Measurements from ENCODE around the gene SLC39A11.

DNA sequence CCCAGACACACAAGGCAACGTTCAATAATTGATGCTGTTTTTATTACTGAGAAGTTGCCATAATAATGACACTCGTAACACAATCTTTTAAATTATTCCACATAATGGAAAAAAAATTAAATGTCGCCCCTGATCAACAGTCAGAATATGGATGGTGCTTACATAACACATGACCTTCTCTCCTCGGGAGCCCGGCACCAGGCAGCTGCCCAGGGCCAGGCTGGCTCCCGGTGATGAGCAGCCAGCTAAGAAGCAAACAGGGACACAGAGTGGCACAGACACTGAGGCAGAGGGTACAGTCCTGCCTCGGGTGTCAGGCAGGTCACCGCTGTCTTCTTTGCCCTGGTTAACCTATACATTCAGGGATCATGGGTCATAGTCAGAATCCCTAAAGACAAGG is 137.9 kb downstream of the SLC39A11 start:
- TF ChIP-seq MAZ (IDR thresholded peaks at IDR 0.05; ENCODE audit: borderline replicate concordance, low read depth, low read length) (no peak), MAZ (CRISPR knock-in tag; IDR thresholded peaks at IDR 0.05; ENCODE audit: low read depth) (no peak), ZSCAN31 (CRISPR knock-in tag; IDR thresholded peaks at IDR 0.05; ENCODE audit: low read depth) (no peak), KDM5B (CRISPR knock-in tag; IDR thresholded peaks at IDR 0.05; ENCODE audit: borderline replicate concordance) (no peak), ZSCAN20 (CRISPR knock-in tag; IDR thresholded peaks at IDR 0.05; ENCODE audit: borderline replicate concordance) (no peak), ZNF350 (CRISPR knock-in tag; IDR thresholded peaks at IDR 0.05; ENCODE audit: borderline replicate concordance, low read depth) (no peak), TCF7L2 (IDR thresholded peaks at IDR 0.05; ENCODE audit: low read depth, low read length) (no peak), ZNF33B (CRISPR knock-in tag; IDR thresholded peaks at IDR 0.05) (no peak)
- TF ChIP-seq, protein P1, sequence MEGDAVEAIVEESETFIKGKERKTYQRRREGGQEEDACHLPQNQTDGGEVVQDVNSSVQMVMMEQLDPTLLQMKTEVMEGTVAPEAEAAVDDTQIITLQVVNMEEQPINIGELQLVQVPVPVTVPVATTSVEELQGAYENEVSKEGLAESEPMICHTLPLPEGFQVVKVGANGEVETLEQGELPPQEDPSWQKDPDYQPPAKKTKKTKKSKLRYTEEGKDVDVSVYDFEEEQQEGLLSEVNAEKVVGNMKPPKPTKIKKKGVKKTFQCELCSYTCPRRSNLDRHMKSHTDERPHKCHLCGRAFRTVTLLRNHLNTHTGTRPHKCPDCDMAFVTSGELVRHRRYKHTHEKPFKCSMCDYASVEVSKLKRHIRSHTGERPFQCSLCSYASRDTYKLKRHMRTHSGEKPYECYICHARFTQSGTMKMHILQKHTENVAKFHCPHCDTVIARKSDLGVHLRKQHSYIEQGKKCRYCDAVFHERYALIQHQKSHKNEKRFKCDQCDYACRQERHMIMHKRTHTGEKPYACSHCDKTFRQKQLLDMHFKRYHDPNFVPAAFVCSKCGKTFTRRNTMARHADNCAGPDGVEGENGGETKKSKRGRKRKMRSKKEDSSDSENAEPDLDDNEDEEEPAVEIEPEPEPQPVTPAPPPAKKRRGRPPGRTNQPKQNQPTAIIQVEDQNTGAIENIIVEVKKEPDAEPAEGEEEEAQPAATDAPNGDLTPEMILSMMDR (CRISPR knock-in tag; IDR thresholded peaks at IDR 0.05): no peak
- TF ChIP-seq, protein P2, sequence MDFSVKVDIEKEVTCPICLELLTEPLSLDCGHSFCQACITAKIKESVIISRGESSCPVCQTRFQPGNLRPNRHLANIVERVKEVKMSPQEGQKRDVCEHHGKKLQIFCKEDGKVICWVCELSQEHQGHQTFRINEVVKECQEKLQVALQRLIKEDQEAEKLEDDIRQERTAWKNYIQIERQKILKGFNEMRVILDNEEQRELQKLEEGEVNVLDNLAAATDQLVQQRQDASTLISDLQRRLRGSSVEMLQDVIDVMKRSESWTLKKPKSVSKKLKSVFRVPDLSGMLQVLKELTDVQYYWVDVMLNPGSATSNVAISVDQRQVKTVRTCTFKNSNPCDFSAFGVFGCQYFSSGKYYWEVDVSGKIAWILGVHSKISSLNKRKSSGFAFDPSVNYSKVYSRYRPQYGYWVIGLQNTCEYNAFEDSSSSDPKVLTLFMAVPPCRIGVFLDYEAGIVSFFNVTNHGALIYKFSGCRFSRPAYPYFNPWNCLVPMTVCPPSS (IDR thresholded peaks at IDR 0.05): no peak

Measured in HepG2 (cell line).